Tibial nerve (tissue), 4 donors: Measurements from ENCODE around the gene TMEM128. TPM values are rescaled to one million over a fixed set of nuclear protein-coding genes. Genes with fewer than 3 reads are reported as not detected.
"Not testable (repeated sequence)": the region's sequence is repeated elsewhere in the genome, so short reads cannot be mapped to it uniquely, and the experiment has no call there.

Source experiments
- DNase-seq, 2 donors: peaks; one replicate each; pipeline ENCODE4 v3.0.0-alpha.2; 2019; ENCODE audit warnings: low spot score in 2 of 2
- H3K27ac ChIP-seq, 4 donors: fragments of 200-600 bp; sonication (generic) in 3 of 4; one replicate each; pipeline ENCODE4 v1.5.1; 2017 to 2019; ENCODE audit warnings: mild to moderate bottlenecking in 1 of 4
- H3K27me3 ChIP-seq, 2 donors: fragments of 200-600 bp; sonication (generic) in 1 of 2; one replicate each; pipeline versions ENCODE4 v1.5.1 to v1.6.0; 2017 to 2019
- H3K36me3 ChIP-seq, 3 donors: fragments of 200-600 bp; sonication (generic); one replicate each; pipeline ENCODE4 v1.5.1; 2018 to 2019
- H3K4me1 ChIP-seq, 4 donors: fragments of 200-600 bp; sonication (generic) in 3 of 4; one replicate each; pipeline ENCODE4 v1.5.1; 2017 to 2019
- H3K4me3 ChIP-seq, 4 donors: fragments of 200-600 bp; sonication (generic) in 3 of 4; one replicate each; pipeline ENCODE4 v1.5.1; 2017 to 2019; ENCODE audit warnings: mild to moderate bottlenecking in 1 of 4, moderate library complexity in 1 of 4
- H3K9me3 ChIP-seq, 4 donors: fragments of 200-600 bp; sonication (generic) in 3 of 4; one replicate each; pipeline ENCODE4 v1.5.1; 2017 to 2019
- CTCF ChIP-seq, 5 experiments: fragments of 200-600 bp in 3 of 5; fragments of 450-650 bp in 2 of 5; sonication (generic) in 3 of 5; IDR thresholded peaks; one replicate each; pipeline ENCODE4 v1.5.1; 2016 to 2019; ENCODE audit warnings: antibody characterized with exemption in 5 of 5, mild to moderate bottlenecking in 3 of 5, moderate library complexity in 2 of 5
- EP300 ChIP-seq, 2 donors: sonication (generic); formaldehyde crosslinking; IDR thresholded peaks; one replicate each; pipeline ENCODE4 v1.6.1; 2017; ENCODE audit warnings: antibody characterized with exemption in 2 of 2, mild to moderate bottlenecking in 1 of 2
- POLR2A ChIP-seq, 2 donors: fragments of 450-650 bp; IDR thresholded peaks; one replicate each; pipeline ENCODE4 v1.6.1; 2017; ENCODE audit warnings: antibody characterized with exemption in 2 of 2, mild to moderate bottlenecking in 2 of 2, moderate library complexity in 2 of 2
- WGBS, 2 donors: methylation state at CpG; one replicate each; pipeline ENCODE4 v1.1.5; 2018; 5-methylcytosine and 5-hydroxymethylcytosine counted together
- total RNA-seq, 4 donors: library from RNA; depleted of rRNA; stranded (reverse); fragments of >200 nt; gene quantifications; one replicate each; pipeline ENCODE4 v1.1.0, GENCODE V29; 2016

Gene TMEM128
- total RNA-seq, 4 donors from 2014 or later, result 13.3 to 36.5 (median 23.8) TPM

GRCh38 chr4:4247696-4248028 is 361 bp downstream of the TMEM128 start:
- Histone ChIP-seq H3K9me3 (no peaks in the 10 kb centered on the region), H3K4me1 (peaks cover 0 to 38% (median 18%) of the 10 kb centered on the region in 4 donors), H3K27me3 (no peaks in the 10 kb centered on the region), H3K36me3 (peaks cover 0 to 28% (median 0%) of the 10 kb centered on the region in 3 donors), H3K4me3 (peak overlapping the region; percentile 83 to 99 (median 92)), H3K27ac (peak overlapping the region; percentile 87 to 96 (median 92))
- 0% methylated on average over 12 of the region's 12 CpGs for WGBS, 2 donors
- no peak for TF ChIP-seq POLR2A (IDR thresholded peaks at IDR 0.05)
- TF ChIP-seq CTCF (IDR thresholded peaks at IDR 0.05), result no peak
- TF ChIP-seq EP300 (IDR thresholded peaks at IDR 0.05), result no peak
- no peak for DNase-seq

- WGBS, 2 donors, result 94 to 98% methylated on average over 1 of the region's 1 CpG
- H3K9me3 ChIP-seq, result no peaks in the 10 kb centered on the region
- no peak overlapping the region for H3K4me3 ChIP-seq
- H3K27ac ChIP-seq, result no peak overlapping the region
- DNase-seq, result no peak
- TF ChIP-seq POLR2A (IDR thresholded peaks at IDR 0.05) (no peak), EP300 (IDR thresholded peaks at IDR 0.05) (no peak), CTCF (IDR thresholded peaks at IDR 0.05) (no peak)
- peaks cover 0 to 44% (median under 1%) of the 10 kb centered on the region in 3 donors for H3K36me3 ChIP-seq
- no peaks in the 10 kb centered on the region for H3K27me3 ChIP-seq
- peaks cover 0 to 37% (median 18%) of the 10 kb centered on the region in 4 donors for H3K4me1 ChIP-seq
Observed at GRCh38 chr4:4245172-4245571, 2.9 kb downstream of the TMEM128 start.

GRCh38 chr4:4239551-4239950 is 8.5 kb downstream of the TMEM128 start:
- H3K4me1 ChIP-seq, H3K4me3 ChIP-seq, DNase-seq, H3K9me3 ChIP-seq, H3K27ac ChIP-seq, H3K27me3 ChIP-seq: not testable (repeated sequence)
- 58 to 64% methylated on average over 3 of the region's 3 CpGs for WGBS, 2 donors
- peaks cover 0 to 89% (median 8%) of the 10 kb centered on the region in 3 donors for H3K36me3 ChIP-seq

- no peak overlapping the region for H3K4me3 ChIP-seq
- H3K27ac ChIP-seq, result no peak overlapping the region
- H3K36me3 ChIP-seq, result peaks cover 0 to 45% (median 0%) of the 10 kb centered on the region in 3 donors
- TF ChIP-seq POLR2A (IDR thresholded peaks at IDR 0.05), result no peak
- TF ChIP-seq EP300 (IDR thresholded peaks at IDR 0.05), result no peak
- no peak for TF ChIP-seq CTCF (IDR thresholded peaks at IDR 0.05)
- no peaks in the 10 kb centered on the region for H3K4me1 ChIP-seq
- 95 to 98% methylated on average over 2 of the region's 2 CpGs for WGBS, 2 donors
- peaks cover 0 to 3% of the 10 kb centered on the region in 2 donors for H3K27me3 ChIP-seq
- no peak for DNase-seq
- peaks cover 0 to 13% (median 0%) of the 10 kb centered on the region in 4 donors for H3K9me3 ChIP-seq
Observed at GRCh38 chr4:4233610-4234009, 14.4 kb downstream of the TMEM128 start.

GRCh38 chr4:4228356-4228668 is 19.7 kb downstream of the TMEM128 start:
- 78 to 85% methylated on average over 1 of the region's 1 CpG for WGBS, 2 donors
- peaks cover 0 to 54% of the 10 kb centered on the region in 2 donors for H3K27me3 ChIP-seq

More at GRCh38 chr4:4228356-4228668, 19.7 kb downstream of the TMEM128 start:
- Histone ChIP-seq H3K36me3 (peaks cover 0 to 1% (median 0%) of the 10 kb centered on the region in 3 donors), H3K4me1 (peaks cover 0 to 4% (median 0%) of the 10 kb centered on the region in 4 donors), H3K9me3 (peaks cover 0 to 11% (median 0%) of the 10 kb centered on the region in 4 donors), H3K27ac (no peak overlapping the region), H3K4me3 (no peak overlapping the region)
- no peak for DNase-seq
- TF ChIP-seq POLR2A (IDR thresholded peaks at IDR 0.05) (no peak), CTCF (IDR thresholded peaks at IDR 0.05) (no peak), EP300 (IDR thresholded peaks at IDR 0.05) (no peak)
